MM.1S (cell line): ENCODE results near the gene ANKRD30A.

Experiments used
- DNase-seq: peaks from one replicate; pipeline ENCODE4 v3.0.0-alpha.2; 2015
- H2AFZ ChIP-seq: fragments of 300-600 bp; sonication (generic); 2 replicates; pipeline ENCODE4 v1.6.0; 2016; ENCODE audit warnings: antibody characterized with exemption, low read length
- H3F3A ChIP-seq: fragments of 300-600 bp; sonication (generic); 2 replicates; pipeline ENCODE4 v1.6.1; 2016; ENCODE audit warnings: mild to moderate bottlenecking, antibody characterized with exemption, low read length, moderate library complexity, mixed read lengths; ENCODE audit not compliant: insufficient read depth
- H3K27ac ChIP-seq: fragments of 300-600 bp; sonication (generic); 2 replicates; pipeline ENCODE4 v1.5.1; 2016; ENCODE audit warnings: mild to moderate bottlenecking, low read length
- H3K27me3 ChIP-seq: fragments of 300-600 bp; sonication (generic); replicated peaks from 2 replicates; pipeline ENCODE4 v1.6.0; 2016; ENCODE audit warnings: low read length; ENCODE audit not compliant: insufficient read depth
- H3K36me3 ChIP-seq: fragments of 300-600 bp; sonication (generic); replicated peaks from 2 replicates; pipeline ENCODE4 v1.6.1; 2016; ENCODE audit warnings: mild to moderate bottlenecking, low read length, mixed read lengths; ENCODE audit not compliant: insufficient read depth
- H3K4me1 ChIP-seq: fragments of 300-600 bp; sonication (generic); 2 replicates; pipeline ENCODE4 v1.6.1; 2016; ENCODE audit warnings: low read length, mixed read lengths
- H3K4me2 ChIP-seq: fragments of 300-600 bp; sonication (generic); 2 replicates; pipeline ENCODE4 v1.6.0; 2016; ENCODE audit warnings: low read depth, low read length
- H3K4me3 ChIP-seq: fragments of 300-600 bp; sonication (generic); 2 replicates; pipeline ENCODE4 v1.5.1; 2016; ENCODE audit warnings: low read length, mixed read lengths
- H3K79me2 ChIP-seq: fragments of 300-600 bp; sonication (generic); 2 replicates; pipeline ENCODE4 v1.6.1; 2016; ENCODE audit warnings: mixed run types, low read length, mixed read lengths
- H3K9ac ChIP-seq: fragments of 300-600 bp; sonication (generic); 2 replicates; pipeline ENCODE4 v1.6.1; 2016; ENCODE audit warnings: low read length, mixed read lengths
- H3K9me2 ChIP-seq: fragments of 300-600 bp; sonication (generic); replicated peaks from 2 replicates; pipeline ENCODE4 v1.6.1; 2016; ENCODE audit warnings: mild to moderate bottlenecking, low read length, mixed read lengths; ENCODE audit not compliant: insufficient read depth
- H3K9me3 ChIP-seq: fragments of 300-600 bp; sonication (generic); replicated peaks from 2 replicates; pipeline ENCODE4 v1.6.1; 2016; ENCODE audit warnings: mild to moderate bottlenecking, low read length, mixed read lengths; ENCODE audit not compliant: insufficient read depth
- H4K20me1 ChIP-seq: fragments of 300-600 bp; sonication (generic); 2 replicates; pipeline ENCODE4 v1.6.1; 2016; ENCODE audit warnings: mild to moderate bottlenecking, low read length, moderate library complexity, mixed read lengths; ENCODE audit not compliant: insufficient read depth
- CTCF ChIP-seq: fragments of 300-600 bp; sonication (generic); IDR thresholded peaks from 2 replicates; pipeline ENCODE4 v1.5.1; 2016; ENCODE audit warnings: antibody characterized with exemption, low read length, mixed read lengths
- EZH2 ChIP-seq: fragments of 300-600 bp; sonication (generic); optimal IDR thresholded peaks from 2 replicates; pipeline ENCODE3; 2017; ENCODE audit warnings: low read depth, mild to moderate bottlenecking, antibody characterized with exemption, low read length, mixed read lengths
- EZH2phosphoT487 ChIP-seq: fragments of 300-600 bp; sonication (generic); IDR thresholded peaks from 2 replicates; pipeline ENCODE4 v1.6.1; 2018; ENCODE audit warnings: antibody characterized with exemption, low read length

The ANKRD30A gene

GRCh38 chr10:37268266-37268665 lies 142.9 kb downstream of the ANKRD30A start:
- Histone ChIP-seq H3K4me2 (no peak overlapping the region), H4K20me1 (no peaks in the 10 kb centered on the region), H3K36me3 (no peaks in the 10 kb centered on the region), H3K9me3 (no peaks in the 10 kb centered on the region), H2AFZ (no peak overlapping the region), H3K4me3 (no peak overlapping the region), H3K79me2 (no peaks in the 10 kb centered on the region), H3K27ac (no peak overlapping the region), H3K4me1 (no peaks in the 10 kb centered on the region), H3K9ac (no peak overlapping the region), H3F3A (no peaks in the 10 kb centered on the region), H3K9me2 (no peaks in the 10 kb centered on the region), H3K27me3 (no peaks in the 10 kb centered on the region)
- TF ChIP-seq EZH2phosphoT487 = no peak
- no peak for TF ChIP-seq CTCF
- no peak for TF ChIP-seq EZH2
- DNase-seq = no peak

GRCh38 chr10:37269554-37270256 lies 144.3 kb downstream of the ANKRD30A start:
- Histone ChIP-seq H3K27ac (no peak overlapping the region), H2AFZ (no peak overlapping the region), H3K9ac (no peak overlapping the region), H3K9me2 (no peaks in the 10 kb centered on the region), H3K4me3 (no peak overlapping the region), H3K27me3 (no peaks in the 10 kb centered on the region), H3F3A (no peaks in the 10 kb centered on the region), H3K4me1 (no peaks in the 10 kb centered on the region), H3K79me2 (no peaks in the 10 kb centered on the region), H4K20me1 (no peaks in the 10 kb centered on the region), H3K9me3 (no peaks in the 10 kb centered on the region), H3K4me2 (no peak overlapping the region), H3K36me3 (no peaks in the 10 kb centered on the region)
- TF ChIP-seq EZH2 = no peak
- no peak for TF ChIP-seq EZH2phosphoT487
- TF ChIP-seq CTCF = no peak
- DNase-seq = no peak

GRCh38 chr10:37275216-37275777 lies 149.9 kb downstream of the ANKRD30A start:
- Histone ChIP-seq H3K27me3 (no peaks in the 10 kb centered on the region), H3K4me1 (no peaks in the 10 kb centered on the region)
- no peak for TF ChIP-seq EZH2
- no peak for TF ChIP-seq EZH2phosphoT487
- TF ChIP-seq CTCF = no peak

More at GRCh38 chr10:37275216-37275777, 149.9 kb downstream of the ANKRD30A start:
- Histone ChIP-seq H3K4me2 (no peak overlapping the region), H3K9me2 (no peaks in the 10 kb centered on the region), H2AFZ (no peak overlapping the region), H3K27ac (no peak overlapping the region), H3K9me3 (no peaks in the 10 kb centered on the region), H4K20me1 (no peaks in the 10 kb centered on the region), H3K79me2 (no peaks in the 10 kb centered on the region), H3K36me3 (no peaks in the 10 kb centered on the region), H3K4me3 (no peak overlapping the region), H3K9ac (no peak overlapping the region), H3F3A (no peaks in the 10 kb centered on the region)
- DNase-seq = no peak
